ENCODE measurements around the gene H2BW2. TPM values are rescaled to one million over a fixed set of nuclear protein-coding genes. Genes with fewer than 3 reads are reported as not detected.
"Not testable (repeated sequence)": the region's sequence is repeated elsewhere in the genome, so short reads cannot be mapped to it uniquely, and the experiment has no call there.

The H2BW2 gene
- not detected for total RNA-seq

- DNase-seq, result no peak
These were observed at the start of gene H2BW2 for GRCh38 chrX:104039689-104040505. TSS of gene H2BW2 (plus strand) at chrX:104039956. CDS start at chrX:104039995, 39 bp downstream.

GRCh38 chrX:103999234-103999633, 40.5 kb upstream of the H2BW2 start:
- no peak for DNase-seq

- no peak for DNase-seq
These were observed 30.9 kb upstream of the H2BW2 start for GRCh38 chrX:104008831-104009230.

- DNase-seq, result no peak
These were observed 26.6 kb upstream of the H2BW2 start for GRCh38 chrX:104013158-104013557.

GRCh38 chrX:104013606-104014005, 26.1 kb upstream of the H2BW2 start, which contains the start of gene H2BW1:
TSS of gene H2BW1 (minus strand) at chrX:104013708. CDS start at chrX:104013576, 132 bp downstream.
- no peak for DNase-seq

- not testable (repeated sequence) for DNase-seq
These were observed 24.2 kb upstream of the H2BW2 start for GRCh38 chrX:104015576-104015975.

GRCh38 chrX:104018126-104018525, 21.6 kb upstream of the H2BW2 start:
- DNase-seq, result no peak

- DNase-seq, result no peak
These were observed 1.2 kb downstream of the H2BW2 start for GRCh38 chrX:104041003-104041402.

GRCh38 chrX:104045642-104046041, 5.9 kb downstream of the H2BW2 start:
- DNase-seq, result no peak

GRCh38 chrX:104047171-104047570, 7.4 kb downstream of the H2BW2 start:
- no peak for DNase-seq

- DNase-seq, result not testable (repeated sequence)
These were observed 15.2 kb downstream of the H2BW2 start for GRCh38 chrX:104054956-104055355.

- not testable (repeated sequence) for DNase-seq
These were observed 22.9 kb downstream of the H2BW2 start for GRCh38 chrX:104062636-104063035.

GRCh38 chrX:104075778-104076445, 36.2 kb downstream of the H2BW2 start, which contains the start of gene TMSB15C:
TSS of gene TMSB15C (minus strand) at chrX:104076236.
- not testable (repeated sequence) for DNase-seq

GRCh38 chrX:104077854-104078253, 38.1 kb downstream of the H2BW2 start:
- not testable (repeated sequence) for DNase-seq

GRCh38 chrX:104084063-104084462, 44.3 kb downstream of the H2BW2 start:
- DNase-seq, result no peak

- DNase-seq, result no peak
These were observed 45.0 kb downstream of the H2BW2 start for GRCh38 chrX:104084534-104085277.

GRCh38 chrX:104085477-104085876, 45.7 kb downstream of the H2BW2 start:
- no peak for DNase-seq

- DNase-seq, result no peak
These were observed 46.2 kb downstream of the H2BW2 start for GRCh38 chrX:104085919-104086318.
